GM08714 (cell line): Measurements from ENCODE around the gene NFKBIZ.

Source experiments
- H3K4me3 ChIP-seq: fragments of 200-500 bp; sonication (Bioruptor generic); 2 replicates; pipeline ENCODE4 v1.5.1; 2014; ENCODE audit warnings: mild to moderate bottlenecking, low read length, inconsistent platforms
- ZNF274 ChIP-seq: IDR thresholded peaks from 2 replicates; pipeline ENCODE4 v1.6.1; 2012; ENCODE audit warnings: mild to moderate bottlenecking, low read depth, low read length

The NFKBIZ gene

DNA sequence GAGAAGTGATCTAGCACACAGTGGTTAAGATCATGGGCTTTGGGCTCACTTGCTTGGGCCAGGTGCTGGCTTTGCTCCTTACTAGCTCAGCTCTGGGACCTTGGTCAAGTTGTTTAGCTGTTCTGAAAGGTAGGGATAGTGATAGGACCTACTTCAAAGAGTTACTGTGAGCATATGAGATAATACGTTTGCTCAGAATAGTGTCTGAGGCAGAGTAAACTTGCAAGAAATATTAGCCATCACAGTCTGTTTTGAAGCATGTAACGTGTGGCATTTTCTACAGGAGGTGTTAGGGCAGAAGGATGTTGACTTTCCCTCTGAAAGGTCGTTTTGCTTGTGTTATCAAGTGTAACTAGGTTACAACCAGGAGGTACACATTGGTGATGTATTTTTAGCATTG lies 34.5 kb upstream of the NFKBIZ start:
- no peak overlapping the region for H3K4me3 ChIP-seq
- no peak for TF ChIP-seq ZNF274

DNA sequence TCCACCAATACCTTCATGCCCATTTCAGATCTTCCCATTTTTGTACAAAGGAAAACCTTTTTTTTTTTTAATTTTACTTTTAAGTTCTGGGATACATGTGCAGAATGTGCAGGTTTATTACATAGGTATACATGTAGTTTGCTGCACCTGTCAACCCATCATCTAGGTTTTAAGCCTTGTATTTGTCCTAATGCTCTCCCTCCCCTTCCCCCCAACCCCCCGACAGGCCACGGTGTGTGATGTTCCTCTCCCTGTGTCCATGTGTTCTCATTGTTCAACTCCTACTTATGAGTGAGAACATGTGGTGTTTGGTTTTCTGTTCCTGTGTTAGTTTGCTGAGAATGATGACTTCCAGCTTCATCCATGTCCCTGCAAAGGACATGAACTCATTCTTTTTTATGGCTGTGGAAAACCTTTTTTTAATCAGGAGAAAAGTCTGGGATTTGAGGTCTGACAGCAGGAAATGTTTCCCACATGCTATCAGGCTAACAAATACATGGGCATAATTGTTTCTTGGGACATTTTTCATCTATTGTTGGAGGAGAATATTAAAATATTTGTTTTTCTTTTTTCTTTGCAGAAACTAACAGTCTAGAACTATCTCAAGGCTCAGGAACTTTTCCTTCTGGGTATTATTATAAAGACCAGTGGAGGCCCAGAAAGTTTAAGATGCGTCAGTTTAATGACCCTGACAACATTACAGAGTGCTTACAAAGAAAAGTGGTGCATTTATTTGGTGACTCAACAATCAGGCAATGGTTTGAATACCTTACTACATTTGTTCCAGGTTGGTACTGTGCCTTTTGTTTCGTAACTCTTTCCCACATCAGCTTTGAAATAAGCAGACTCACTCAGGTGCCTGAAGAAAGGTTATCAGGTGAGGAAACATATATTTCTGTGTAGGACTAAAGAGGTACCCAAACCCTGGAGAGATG lies 32.8 kb upstream of the NFKBIZ start:
- no peak overlapping the region for H3K4me3 ChIP-seq
- TF ChIP-seq ZNF274 = no peak

DNA sequence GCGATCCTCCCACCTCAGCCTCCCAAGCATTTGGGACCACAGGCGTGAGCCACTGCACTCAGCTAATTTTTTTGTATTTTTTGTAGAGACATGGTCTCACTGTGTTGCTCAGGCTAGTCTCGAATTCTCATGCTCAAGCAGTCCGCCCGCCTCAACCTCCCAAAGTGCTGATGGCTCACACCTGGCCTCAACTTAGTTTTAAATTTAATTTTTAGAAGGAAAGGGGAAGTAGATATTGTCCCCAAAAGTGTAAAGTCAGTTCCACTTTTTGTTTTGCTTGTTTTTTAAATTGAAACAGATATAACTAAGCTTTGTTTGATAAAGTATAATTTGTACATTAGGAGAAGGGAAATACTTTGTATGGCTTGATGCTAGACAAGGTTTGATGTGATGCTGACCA lies 31.3 kb upstream of the NFKBIZ start:
- TF ChIP-seq ZNF274 = no peak
- no peak overlapping the region for H3K4me3 ChIP-seq

DNA sequence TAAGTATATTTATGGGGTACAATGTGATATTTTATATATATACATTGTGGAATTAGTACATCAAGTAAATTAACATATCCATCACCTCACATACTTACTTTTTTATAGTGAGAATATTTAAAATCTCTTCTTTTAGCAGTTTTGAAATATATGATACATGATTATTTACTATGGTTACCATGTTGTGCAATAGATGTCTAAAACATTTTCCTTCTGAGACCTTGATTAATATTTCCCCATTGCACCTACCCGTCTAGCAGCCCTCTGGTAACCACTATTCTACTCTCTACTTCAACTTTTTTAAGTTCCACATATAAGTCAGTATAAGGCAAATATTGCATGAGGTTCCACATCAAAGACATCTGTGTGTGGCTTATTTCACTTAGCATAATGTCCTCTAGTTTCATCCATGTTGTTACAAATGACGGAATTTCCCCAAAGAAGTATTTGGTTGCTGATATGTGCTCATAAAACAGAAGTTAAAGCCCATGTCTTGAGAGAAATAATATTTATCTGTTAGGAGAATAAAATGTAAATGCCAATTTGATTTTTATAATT lies 29.6 kb upstream of the NFKBIZ start:
- TF ChIP-seq ZNF274 = no peak
- no peak overlapping the region for H3K4me3 ChIP-seq

DNA sequence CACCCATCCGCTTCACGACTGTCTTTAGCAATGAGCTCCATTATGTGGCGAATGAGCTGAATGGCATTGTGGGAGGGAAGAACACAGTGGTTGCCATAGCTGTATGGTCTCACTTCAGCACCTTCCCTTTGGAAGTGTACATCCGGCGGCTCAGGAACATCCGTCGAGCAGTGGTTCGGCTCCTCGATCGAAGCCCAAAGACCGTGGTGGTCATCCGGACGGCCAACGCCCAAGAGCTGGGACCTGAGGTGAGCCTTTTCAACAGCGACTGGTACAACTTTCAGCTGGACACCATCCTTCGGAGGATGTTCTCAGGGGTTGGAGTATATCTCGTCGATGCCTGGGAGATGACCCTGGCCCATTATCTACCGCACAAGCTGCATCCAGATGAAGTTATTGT lies 27.8 kb upstream of the NFKBIZ start:
- H3K4me3 ChIP-seq = no peak overlapping the region
- no peak for TF ChIP-seq ZNF274

DNA sequence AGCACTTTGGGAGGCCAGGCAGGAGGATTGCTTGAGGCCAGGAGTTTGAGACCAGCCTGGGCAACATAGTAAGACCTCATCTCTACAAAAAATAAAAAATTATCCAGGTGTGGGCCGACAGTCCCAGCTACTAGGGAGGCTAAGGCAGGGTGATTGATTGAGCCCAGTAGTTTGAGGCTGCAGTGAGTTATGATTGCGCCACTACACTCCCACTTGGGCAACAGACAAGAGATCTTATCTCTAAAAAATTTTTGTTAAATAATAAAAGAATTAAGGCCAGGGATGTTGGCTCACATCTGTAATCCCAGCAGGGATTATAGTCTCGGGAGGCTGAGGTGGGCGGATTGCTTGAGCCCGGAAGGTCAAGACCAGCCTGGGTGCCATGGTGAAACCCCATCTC lies 25.8 kb upstream of the NFKBIZ start:
- no peak overlapping the region for H3K4me3 ChIP-seq
- TF ChIP-seq ZNF274 = no peak

DNA sequence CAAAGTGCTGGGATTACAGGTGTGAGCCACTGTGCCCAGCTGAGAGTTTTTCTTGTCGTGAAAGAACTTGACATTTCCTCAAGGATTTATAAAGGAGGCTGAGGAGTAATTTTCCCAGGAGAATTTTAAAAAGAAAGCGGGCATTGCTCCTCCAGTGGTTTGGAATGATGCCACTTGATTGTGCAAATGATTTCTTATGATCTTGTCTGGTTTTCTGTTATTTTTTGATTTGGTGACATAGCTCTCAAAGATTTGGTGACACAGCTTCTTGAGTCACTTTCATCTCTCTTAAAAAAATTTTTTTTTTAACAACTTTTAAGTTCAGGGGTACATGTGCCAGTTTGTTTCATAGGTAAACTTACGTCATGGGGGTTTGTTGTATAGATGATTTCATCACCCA lies 24.6 kb upstream of the NFKBIZ start:
- H3K4me3 ChIP-seq = no peak overlapping the region
- no peak for TF ChIP-seq ZNF274

DNA sequence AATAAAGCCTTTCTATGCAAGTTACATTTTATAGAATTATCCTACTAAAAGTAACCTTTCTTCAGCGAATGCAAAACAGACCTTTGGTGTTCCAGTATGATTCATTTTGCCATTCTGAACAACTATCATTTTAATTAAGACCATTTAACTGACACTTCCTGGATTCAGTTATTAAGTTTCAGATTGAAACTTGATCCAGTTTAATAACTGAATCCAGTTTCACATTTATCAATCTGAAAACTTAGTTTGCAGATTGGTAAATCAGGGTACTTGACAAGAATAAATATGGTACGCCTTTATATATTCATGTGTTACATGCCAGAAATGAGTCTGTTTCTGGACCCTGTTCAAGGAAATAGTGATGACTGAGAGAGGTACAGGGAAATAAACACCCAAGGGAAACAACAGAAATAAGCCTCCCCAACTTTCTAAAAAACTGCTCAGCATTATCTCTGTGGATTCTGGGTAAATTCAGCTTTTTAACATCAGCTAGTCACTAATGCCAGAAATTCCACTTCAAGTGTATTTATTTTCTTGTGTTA lies 23.3 kb upstream of the NFKBIZ start:
- no peak for TF ChIP-seq ZNF274
- no peak overlapping the region for H3K4me3 ChIP-seq

DNA sequence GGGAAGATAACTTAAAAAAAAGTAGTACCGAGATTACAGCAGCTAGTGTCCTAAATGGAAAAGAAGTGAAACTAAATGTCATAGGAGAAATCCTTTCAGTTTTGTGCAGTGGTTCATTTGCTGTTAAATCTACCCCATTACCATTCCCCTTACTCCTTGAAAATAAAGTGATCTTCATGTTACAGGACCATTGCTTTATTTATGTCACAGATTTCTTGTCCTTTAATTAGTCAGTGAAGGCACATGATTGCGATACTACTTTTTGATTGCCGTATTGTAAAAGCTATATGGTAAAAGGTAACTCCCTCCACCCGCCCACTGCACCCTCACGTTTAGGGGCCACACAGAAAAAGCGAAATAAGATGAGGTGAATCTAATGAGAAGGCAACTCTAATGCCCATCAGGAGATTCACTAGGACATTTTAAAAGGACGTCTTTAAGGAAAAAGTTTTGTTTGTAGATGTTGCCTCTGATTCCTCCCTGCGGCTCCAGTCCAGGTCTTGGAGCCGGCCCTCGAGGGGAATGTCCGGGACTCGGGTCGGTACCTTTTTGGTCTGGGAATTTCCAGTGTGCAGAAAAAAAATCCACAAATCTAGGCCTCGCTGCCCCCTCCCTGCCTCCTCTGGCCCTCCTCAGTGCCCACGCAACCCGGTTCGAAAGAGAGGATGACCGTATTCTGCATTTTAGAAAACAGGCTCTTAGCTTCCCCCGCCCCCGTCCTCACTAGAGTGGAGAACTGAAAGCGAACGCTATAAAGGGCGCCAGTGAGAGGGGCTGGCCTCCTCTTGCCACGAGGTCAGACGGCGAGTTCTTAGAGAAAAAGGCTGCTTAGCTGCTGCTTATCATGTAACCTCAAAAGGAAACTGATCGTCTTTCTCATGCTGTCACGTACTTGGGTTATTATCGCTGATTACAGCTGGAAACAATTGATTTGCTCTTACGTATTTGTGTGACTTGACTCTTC lies 21.8 kb upstream of the NFKBIZ start:
- TF ChIP-seq ZNF274 = no peak
- peak overlapping the region; percentile 92 for H3K4me3 ChIP-seq

DNA sequence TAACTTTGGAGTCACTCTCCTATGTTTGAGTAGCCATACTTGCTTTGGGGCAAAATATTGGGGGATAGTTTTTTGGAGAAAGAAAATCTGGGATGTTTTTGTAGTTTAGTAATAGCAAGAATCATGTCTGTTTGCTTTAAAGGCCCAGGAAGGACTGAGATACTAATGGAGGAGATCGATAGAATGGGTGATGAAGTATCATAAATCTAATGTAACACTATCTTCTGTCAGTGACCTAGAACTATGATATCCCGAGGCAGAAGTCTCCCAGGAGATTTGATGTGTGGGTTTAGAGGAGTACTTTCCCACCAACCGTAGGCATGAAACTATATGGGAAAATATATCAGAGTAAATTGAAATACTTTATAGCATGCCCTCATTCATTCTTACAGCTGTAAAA lies 21.0 kb upstream of the NFKBIZ start:
- peak overlapping the region; percentile 92; the same call in 1 of the 2 replicates for H3K4me3 ChIP-seq
- TF ChIP-seq ZNF274 = no peak

DNA sequence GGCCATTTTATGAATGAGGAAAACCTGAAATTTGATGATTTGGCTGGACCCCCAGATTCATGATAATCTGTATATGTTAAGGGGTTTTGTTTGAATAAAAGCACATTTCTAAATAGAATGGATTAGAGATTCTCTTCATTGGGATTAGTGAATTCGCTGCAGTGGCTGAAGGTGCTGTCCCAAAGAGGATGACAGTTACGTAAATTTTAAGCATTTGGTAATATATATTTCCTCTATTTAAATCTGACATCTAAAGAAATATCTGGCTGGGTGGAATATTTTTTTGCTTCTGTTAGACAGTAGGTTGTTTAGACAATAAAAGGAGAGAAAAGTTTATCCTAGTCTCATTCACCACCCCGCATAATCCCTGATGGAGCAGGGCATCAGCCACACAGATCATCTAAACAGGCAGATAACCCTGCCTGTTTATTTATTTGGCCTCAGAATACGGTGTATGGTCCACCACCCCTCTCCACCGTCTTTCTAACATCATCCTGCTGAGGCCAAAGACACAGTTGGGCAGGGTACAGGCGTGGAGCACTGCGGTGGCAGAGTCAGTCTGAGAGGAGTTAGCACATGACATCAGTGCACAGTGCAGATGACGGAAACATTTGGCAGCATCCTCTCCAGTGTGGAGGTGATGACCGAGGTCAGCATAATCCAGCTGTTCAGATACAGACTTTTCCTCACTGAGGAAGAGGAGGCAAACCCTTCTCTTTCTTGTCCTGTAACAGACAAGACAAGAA lies 20.4 kb upstream of the NFKBIZ start:
- peak overlapping the region; percentile 92 for H3K4me3 ChIP-seq
- TF ChIP-seq ZNF274 = no peak

DNA sequence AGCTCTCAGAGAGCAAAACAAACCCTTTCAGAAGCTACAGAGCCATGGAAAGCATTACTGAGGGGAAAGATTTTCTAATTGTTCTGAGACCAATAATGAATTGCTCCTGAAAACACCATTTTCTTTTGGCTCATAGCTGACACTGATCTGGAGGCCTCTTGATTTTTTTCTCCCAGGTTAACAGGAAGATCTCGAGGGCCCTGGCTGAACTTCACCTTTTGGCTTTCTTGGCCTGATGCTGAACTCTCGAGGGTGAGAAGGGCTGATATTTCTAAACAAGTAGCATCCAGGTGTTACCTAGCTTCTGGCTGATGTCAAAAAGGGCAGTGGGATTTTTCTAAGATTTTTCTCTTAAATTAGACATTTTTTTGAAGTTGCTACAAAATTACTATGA lies 19.9 kb upstream of the NFKBIZ start:
- TF ChIP-seq ZNF274 = no peak
- H3K4me3 ChIP-seq = peak overlapping the region; percentile 92

DNA sequence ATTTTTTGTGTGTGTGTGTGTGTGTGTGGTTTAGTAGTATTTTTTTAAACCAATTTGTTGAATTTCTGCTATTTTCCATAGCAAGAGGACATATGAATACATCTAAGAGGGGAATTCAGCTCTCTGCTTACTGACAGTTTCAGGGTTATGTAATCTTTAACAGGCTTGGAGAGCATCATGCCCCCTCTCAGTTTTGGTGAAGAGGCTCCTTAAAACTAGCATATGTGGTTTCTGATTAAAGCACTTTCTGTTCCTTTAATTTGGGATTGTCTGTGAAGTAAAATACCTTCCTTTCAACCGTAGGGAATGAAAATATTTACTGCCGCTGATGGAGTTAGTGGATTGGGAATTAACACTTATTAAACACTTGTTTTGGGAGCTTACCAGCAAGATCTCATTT lies 19.4 kb upstream of the NFKBIZ start:
- no peak for TF ChIP-seq ZNF274
- H3K4me3 ChIP-seq = peak overlapping the region; percentile 92
